Adrenal gland (tissue), 5 donors: ENCODE data around the gene LRP2.
"Not testable (repeated sequence)": the region's sequence is repeated elsewhere in the genome, so short reads cannot be mapped to it uniquely, and the experiment has no call there.

Experiments used
- POLR2A ChIP-seq, 2 donors: fragments of 450-650 bp; IDR thresholded peaks; one replicate each; pipeline ENCODE4 v1.6.1; 2017; ENCODE audit warnings: antibody characterized with exemption in 2 of 2, mild to moderate bottlenecking in 2 of 2, moderate library complexity in 1 of 2
- TF ChIP-seq, protein P1 (sequence below), 6 experiments: fragments of 450-650 bp in 4 of 6; fragments of 200-600 bp in 2 of 6; sonication (generic) in 1 of 6; IDR thresholded peaks; 1 replicate in 5 of 6; 2 replicates in 1 of 6; pipeline versions ENCODE4 v1.5.1 to v1.8.0; 2016 to 2021; ENCODE audit warnings: antibody characterized with exemption in 6 of 6, mild to moderate bottlenecking in 2 of 6, moderate library complexity in 1 of 6
- donor health status: DM: no; HTN: no; CAD: no.

DNA sequence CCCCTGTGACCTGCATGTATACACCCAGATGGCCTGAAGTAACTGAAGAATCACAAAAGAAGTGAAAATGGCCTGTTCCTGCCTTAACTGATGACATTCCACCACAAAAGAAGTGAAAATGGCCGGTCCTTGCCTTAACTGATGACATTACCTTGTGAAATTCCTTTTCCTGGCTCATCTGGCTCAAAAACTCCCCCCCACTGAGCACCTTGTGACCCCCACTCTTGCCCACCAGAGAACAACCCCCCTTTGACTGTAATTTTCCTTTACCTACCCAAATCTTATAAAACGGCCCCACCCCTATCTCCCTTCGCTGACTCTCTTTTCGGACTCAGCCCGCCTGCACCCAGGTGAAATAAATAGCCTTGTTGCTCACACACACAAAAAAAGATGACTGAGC lies 225.9 kb downstream of the LRP2 start:
- TF ChIP-seq, protein P1, sequence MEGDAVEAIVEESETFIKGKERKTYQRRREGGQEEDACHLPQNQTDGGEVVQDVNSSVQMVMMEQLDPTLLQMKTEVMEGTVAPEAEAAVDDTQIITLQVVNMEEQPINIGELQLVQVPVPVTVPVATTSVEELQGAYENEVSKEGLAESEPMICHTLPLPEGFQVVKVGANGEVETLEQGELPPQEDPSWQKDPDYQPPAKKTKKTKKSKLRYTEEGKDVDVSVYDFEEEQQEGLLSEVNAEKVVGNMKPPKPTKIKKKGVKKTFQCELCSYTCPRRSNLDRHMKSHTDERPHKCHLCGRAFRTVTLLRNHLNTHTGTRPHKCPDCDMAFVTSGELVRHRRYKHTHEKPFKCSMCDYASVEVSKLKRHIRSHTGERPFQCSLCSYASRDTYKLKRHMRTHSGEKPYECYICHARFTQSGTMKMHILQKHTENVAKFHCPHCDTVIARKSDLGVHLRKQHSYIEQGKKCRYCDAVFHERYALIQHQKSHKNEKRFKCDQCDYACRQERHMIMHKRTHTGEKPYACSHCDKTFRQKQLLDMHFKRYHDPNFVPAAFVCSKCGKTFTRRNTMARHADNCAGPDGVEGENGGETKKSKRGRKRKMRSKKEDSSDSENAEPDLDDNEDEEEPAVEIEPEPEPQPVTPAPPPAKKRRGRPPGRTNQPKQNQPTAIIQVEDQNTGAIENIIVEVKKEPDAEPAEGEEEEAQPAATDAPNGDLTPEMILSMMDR (IDR thresholded peaks at IDR 0.05) = not testable (repeated sequence)
- TF ChIP-seq POLR2A (IDR thresholded peaks at IDR 0.05) = not testable (repeated sequence)
